SK-N-SH (cell line): ENCODE measurements around the gene FOXP1. TPM values are rescaled to one million over a fixed set of nuclear protein-coding genes. Genes with fewer than 3 reads are reported as not detected.

Source experiments
- CTCF ChIA-PET: fragments of 300-600, 350-600 bp; formaldehyde crosslinking; extraction: SDS; loops from one replicate; lab custom pipeline; 2021; lab: Yijun Ruan, JAX
- POLR2A ChIA-PET: fragments of 350-600 bp; sonication (Branson Sonifier 250); formaldehyde crosslinking; extraction: SDS; loops from one replicate; lab custom pipeline; 2020; ENCODE audit warnings: antibody characterized with exemption, inconsistent platforms; lab: Yijun Ruan, JAX
- DNase-seq: peaks from one replicate; pipeline ENCODE4 v3.0.0; 2012
- H2AFZ ChIP-seq: fragments of 200-600 bp; sonication (generic); 2 replicates; pipeline ENCODE4 v1.8.1; 2016; ENCODE audit warnings: antibody characterized with exemption, mild to moderate bottlenecking, low read depth
- H3F3A ChIP-seq: fragments of 200-600 bp; sonication (generic); replicated peaks from 2 replicates; pipeline ENCODE3; 2016; ENCODE audit warnings: antibody characterized with exemption, mild to moderate bottlenecking; ENCODE audit not compliant: insufficient read depth
- H3K27ac ChIP-seq, 2 experiments: fragments of 200-500 bp in 1 of 2; fragments of 200-600 bp in 1 of 2; sonication (Bioruptor generic) in 1 of 2; sonication (generic), shearing (Covaris generic) in 1 of 2; 2 replicates each; pipeline versions ENCODE4 v1.5.1 to v1.6.1; 2014 to 2016; ENCODE audit warnings: low read depth in 2 of 2, inconsistent platforms in 1 of 2, low read length in 1 of 2, mild to moderate bottlenecking in 1 of 2, mixed read lengths in 1 of 2
- H3K27me3 ChIP-seq: fragments of 200-600 bp; sonication (generic), shearing (Covaris generic); 2 replicates; pipeline ENCODE4 v1.6.1; 2016; ENCODE audit warnings: mixed run types; ENCODE audit not compliant: insufficient read depth
- H3K36me3 ChIP-seq, 2 experiments: fragments of 200-500 bp in 1 of 2; fragments of 200-600 bp in 1 of 2; sonication (Bioruptor generic) in 1 of 2; sonication (generic) in 1 of 2; replicated peaks in 1 of 2; 2 replicates each; pipeline versions ENCODE3 to v1.5.1; 2014 to 2016; ENCODE audit warnings: low read length in 1 of 2, mild to moderate bottlenecking in 1 of 2; ENCODE audit not compliant: insufficient read depth in 2 of 2, control insufficient read depth in 1 of 2
- H3K4me1 ChIP-seq, 2 experiments: fragments of 200-500 bp in 1 of 2; fragments of 200-600 bp in 1 of 2; sonication (Bioruptor generic) in 1 of 2; sonication (generic), shearing (Covaris generic) in 1 of 2; 2 replicates each; pipeline versions ENCODE4 v1.5.1 to v1.6.1; 2014 to 2016; ENCODE audit warnings: low read depth in 1 of 2, low read length in 1 of 2, mixed run types in 1 of 2; ENCODE audit not compliant: insufficient read depth in 2 of 2, control insufficient read depth in 1 of 2
- H3K4me2 ChIP-seq: fragments of 200-600 bp; sonication (generic), shearing (Covaris generic); 2 replicates; pipeline ENCODE4 v1.6.1; 2017; ENCODE audit warnings: mixed run types
- H3K4me3 ChIP-seq, 2 experiments: fragments of 200-500 bp in 1 of 2; fragments of 200-600 bp in 1 of 2; sonication (Bioruptor generic) in 1 of 2; sonication (generic), shearing (Covaris generic) in 1 of 2; 2 replicates each; pipeline versions ENCODE4 v1.5.1 to v1.8.1; 2014 to 2016; ENCODE audit warnings: low read depth in 2 of 2, inconsistent platforms in 1 of 2, low read length in 1 of 2, mild to moderate bottlenecking in 1 of 2, mixed read lengths in 1 of 2, moderate library complexity in 1 of 2
- H3K79me2 ChIP-seq: fragments of 200-600 bp; sonication (generic); 2 replicates; pipeline ENCODE4 v1.8.1; 2017; ENCODE audit warnings: mild to moderate bottlenecking; ENCODE audit not compliant: insufficient read depth
- H3K9ac ChIP-seq: fragments of 200-600 bp; sonication (generic); 2 replicates; pipeline ENCODE4 v1.6.1; 2017; ENCODE audit warnings: mixed run types
- H3K9me2 ChIP-seq: fragments of 200-600 bp; sonication (generic); 2 replicates; pipeline ENCODE4 v1.6.1; 2017; ENCODE audit warnings: mixed run types
- H3K9me3 ChIP-seq: fragments of 200-600 bp; sonication (generic); 2 replicates; pipeline ENCODE4 v1.6.1; 2017; ENCODE audit warnings: mixed run types, mild to moderate bottlenecking, moderate library complexity
- H4K20me1 ChIP-seq: fragments of 200-600 bp; sonication (generic); 2 replicates; pipeline ENCODE4 v1.6.1; 2017; ENCODE audit warnings: mild to moderate bottlenecking, mixed run types; ENCODE audit not compliant: insufficient read depth
- ELF1 ChIP-seq: IDR thresholded peaks from 2 replicates; pipeline ENCODE4 v1.4.0; 2012
- EP300 ChIP-seq, 2 experiments: IDR thresholded peaks; 2 replicates each; pipeline versions ENCODE4 v1.4.0 to v1.6.1; 2012; ENCODE audit warnings: borderline replicate concordance in 1 of 2, low read depth in 1 of 2, low read length in 1 of 2
- EZH2phosphoT487 ChIP-seq: fragments of 200-600 bp; sonication (generic); IDR thresholded peaks from 2 replicates; pipeline ENCODE4 v1.6.1; 2017; ENCODE audit warnings: low read depth, mixed run types, mild to moderate bottlenecking, antibody characterized with exemption, moderate library complexity, borderline replicate concordance
- FOXJ3 ChIP-seq: sonication (generic); formaldehyde crosslinking; IDR thresholded peaks from 2 replicates; pipeline ENCODE4 v1.5.1; 2020; ENCODE audit warnings: mild to moderate bottlenecking, missing genetic modification reagents
- GATA2 ChIP-seq: sonication (generic); formaldehyde crosslinking; IDR thresholded peaks from 2 replicates; pipeline ENCODE4 v1.5.0; 2020; ENCODE audit warnings: mild to moderate bottlenecking, missing genetic modification reagents
- JUND ChIP-seq: IDR thresholded peaks from 2 replicates; pipeline ENCODE4 v1.4.0; 2012
- MXI1 ChIP-seq: IDR thresholded peaks from 2 replicates; pipeline ENCODE4 v1.6.1; 2012; ENCODE audit warnings: mild to moderate bottlenecking, low read depth, low read length, improper control_type of control experiment
- NRF1 ChIP-seq: IDR thresholded peaks from 2 replicates; pipeline ENCODE4 v1.6.1; 2012; ENCODE audit warnings: low read depth, mild to moderate bottlenecking, low read length
- SIN3A ChIP-seq: IDR thresholded peaks from 2 replicates; pipeline ENCODE4 v1.6.1; 2012; ENCODE audit warnings: low read depth, mild to moderate bottlenecking, low read length, moderate library complexity, borderline replicate concordance
- SMC3 ChIP-seq: IDR thresholded peaks from 2 replicates; pipeline ENCODE4 v1.6.1; 2012; ENCODE audit warnings: low read depth, low read length, improper control_type of control experiment
- TCF12 ChIP-seq: IDR thresholded peaks from 2 replicates; pipeline ENCODE4 v1.4.0; 2012
- TEAD4 ChIP-seq: IDR thresholded peaks from 2 replicates; pipeline ENCODE4 v1.4.0; 2012; ENCODE audit warnings: mild to moderate bottlenecking, borderline replicate concordance; ENCODE audit not compliant: insufficient read depth
- WGBS: methylation state at CpG from one replicate; pipeline ENCODE4 v1.1.6; 2017; ENCODE audit warnings: low lambda C conversion rate; 5-methylcytosine and 5-hydroxymethylcytosine counted together
- polyA plus RNA-seq, 3 experiments: library from polyadenylated mRNA; depleted of rRNA; stranded (reverse); fragments of >200 nt; gene quantifications; 2 replicates each; pipeline ENCODE4 v1.2.3, GENCODE V29; 2012
- TF ChIP-seq, protein P1 (sequence below): IDR thresholded peaks from 2 replicates; pipeline ENCODE4 v1.6.1; 2012; ENCODE audit warnings: mild to moderate bottlenecking, low read depth, low read length, moderate library complexity
- TF ChIP-seq, protein P2 (sequence below): IDR thresholded peaks from 2 replicates; pipeline ENCODE4 v1.4.0; 2012; ENCODE audit warnings: low read depth, borderline replicate concordance

FOXP1 gene
- polyA plus RNA-seq, 1 of the 3 experiments (the other 2 are of a cell fraction): 8.8 TPM

GRCh38 chr3:71074423-71074822 lies 509.1 kb downstream of the FOXP1 start (continued):
- TF ChIP-seq, protein P1, sequence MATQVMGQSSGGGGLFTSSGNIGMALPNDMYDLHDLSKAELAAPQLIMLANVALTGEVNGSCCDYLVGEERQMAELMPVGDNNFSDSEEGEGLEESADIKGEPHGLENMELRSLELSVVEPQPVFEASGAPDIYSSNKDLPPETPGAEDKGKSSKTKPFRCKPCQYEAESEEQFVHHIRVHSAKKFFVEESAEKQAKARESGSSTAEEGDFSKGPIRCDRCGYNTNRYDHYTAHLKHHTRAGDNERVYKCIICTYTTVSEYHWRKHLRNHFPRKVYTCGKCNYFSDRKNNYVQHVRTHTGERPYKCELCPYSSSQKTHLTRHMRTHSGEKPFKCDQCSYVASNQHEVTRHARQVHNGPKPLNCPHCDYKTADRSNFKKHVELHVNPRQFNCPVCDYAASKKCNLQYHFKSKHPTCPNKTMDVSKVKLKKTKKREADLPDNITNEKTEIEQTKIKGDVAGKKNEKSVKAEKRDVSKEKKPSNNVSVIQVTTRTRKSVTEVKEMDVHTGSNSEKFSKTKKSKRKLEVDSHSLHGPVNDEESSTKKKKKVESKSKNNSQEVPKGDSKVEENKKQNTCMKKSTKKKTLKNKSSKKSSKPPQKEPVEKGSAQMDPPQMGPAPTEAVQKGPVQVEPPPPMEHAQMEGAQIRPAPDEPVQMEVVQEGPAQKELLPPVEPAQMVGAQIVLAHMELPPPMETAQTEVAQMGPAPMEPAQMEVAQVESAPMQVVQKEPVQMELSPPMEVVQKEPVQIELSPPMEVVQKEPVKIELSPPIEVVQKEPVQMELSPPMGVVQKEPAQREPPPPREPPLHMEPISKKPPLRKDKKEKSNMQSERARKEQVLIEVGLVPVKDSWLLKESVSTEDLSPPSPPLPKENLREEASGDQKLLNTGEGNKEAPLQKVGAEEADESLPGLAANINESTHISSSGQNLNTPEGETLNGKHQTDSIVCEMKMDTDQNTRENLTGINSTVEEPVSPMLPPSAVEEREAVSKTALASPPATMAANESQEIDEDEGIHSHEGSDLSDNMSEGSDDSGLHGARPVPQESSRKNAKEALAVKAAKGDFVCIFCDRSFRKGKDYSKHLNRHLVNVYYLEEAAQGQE: no peak
- TF ChIP-seq JUND: no peak

- Histone ChIP-seq H3K9me3 (no peaks in the 10 kb centered on the region), H3K79me2 (peaks cover 50% of the 10 kb centered on the region), H3K4me2 (no peak overlapping the region), H3K27ac (no peak overlapping the region), H3K4me3 (no peak overlapping the region)
- CTCF ChIA-PET: no interaction called here
- no peak for TF ChIP-seq EP300 (IDR thresholded peaks at IDR 0.05; ENCODE audit: borderline replicate concordance in 1 of 2, low read depth in 1 of 2, low read length in 1 of 2)
- no peak for TF ChIP-seq SMC3
- TF ChIP-seq MXI1: no peak
- TF ChIP-seq NRF1: no peak
- TF ChIP-seq SIN3A: no peak
- no peak for TF ChIP-seq TCF12
- no peak for TF ChIP-seq TEAD4
- no peak for TF ChIP-seq FOXJ3 (CRISPR knock-in tag)
- TF ChIP-seq GATA2 (CRISPR knock-in tag): no peak
- TF ChIP-seq ELF1: no peak
- TF ChIP-seq, protein P2, sequence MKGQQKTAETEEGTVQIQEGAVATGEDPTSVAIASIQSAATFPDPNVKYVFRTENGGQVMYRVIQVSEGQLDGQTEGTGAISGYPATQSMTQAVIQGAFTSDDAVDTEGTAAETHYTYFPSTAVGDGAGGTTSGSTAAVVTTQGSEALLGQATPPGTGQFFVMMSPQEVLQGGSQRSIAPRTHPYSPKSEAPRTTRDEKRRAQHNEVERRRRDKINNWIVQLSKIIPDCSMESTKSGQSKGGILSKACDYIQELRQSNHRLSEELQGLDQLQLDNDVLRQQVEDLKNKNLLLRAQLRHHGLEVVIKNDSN: no peak
- TF ChIP-seq EZH2phosphoT487: no peak
- TF ChIP-seq, all 33 proteins: peak for 0
- Histone ChIP-seq H4K20me1 (no peaks in the 10 kb centered on the region), H3K9ac (no peak overlapping the region), H3K27me3 (no peaks in the 10 kb centered on the region), H2AFZ (no peak overlapping the region), H3K4me1 (peaks cover 0 to 20% of the 10 kb centered on the region in 2 experiments; a peak in 2 of 4 replicates), H3K9me2 (no peaks in the 10 kb centered on the region), H3K36me3 (no peaks in the 10 kb centered on the region), H3F3A (peaks cover 38% of the 10 kb centered on the region)
- DNase-seq: no peak
- POLR2A ChIA-PET: no interaction called here
- WGBS: 89% methylated on average over 4 of the region's 4 CpGs
Measured at GRCh38 chr3:71072986-71073385, 510.5 kb downstream of the FOXP1 start.
